Endothelial cell of umbilical vein (primary cell): ENCODE measurements around the gene FA2H. TPM values are rescaled to one million over a fixed set of nuclear protein-coding genes. Genes with fewer than 3 reads are reported as not detected.

Experiments used
- BruUV-seq: library from RNA; stranded (reverse); fragments of 400-500 nt; replicated peaks from 2 replicates; lab custom pipeline; 2021; lab: Mats Ljungman, UMichigan
- CTCF ChIA-PET: fragments of 300-600, 350-600 bp; sonication (Branson Sonifier 250); formaldehyde crosslinking; loops from one replicate; lab custom pipeline; 2021; ENCODE audit warnings: antibody characterized with exemption, inconsistent platforms; lab: Charles Lee
- POLR2A ChIA-PET: fragments of 300-600, 350-600 bp; sonication (Branson Sonifier 250); formaldehyde crosslinking; loops from one replicate; lab custom pipeline; 2021; ENCODE audit warnings: antibody characterized with exemption, inconsistent platforms; lab: Charles Lee
- DNase-seq: peaks from one replicate; pipeline ENCODE4 v3.0.0-alpha.2; 2011; ENCODE audit warnings: low read depth, low spot score
- FAIRE-seq: peaks from 2 replicates; lab custom pipeline; 2011; peaks lifted over from hg19 to GRCh38; lab: Jason Lieb, UNC
- H2AFZ ChIP-seq: 2 replicates; pipeline ENCODE4 v1.6.0; 2012; ENCODE audit warnings: low read depth, low read length, control low read depth, inconsistent platforms
- H3K27ac ChIP-seq: 2 replicates; pipeline ENCODE4 v1.5.1; 2011; ENCODE audit warnings: low read depth, mild to moderate bottlenecking, control low read depth, low read length, moderate library complexity; ENCODE audit not compliant: insufficient read depth
- H3K27me3 ChIP-seq, 2 experiments: 2 replicates each; pipeline versions ENCODE4 v1.6.0 to v1.6.1; 2011; ENCODE audit warnings: low read length in 2 of 2, mixed read lengths in 1 of 2; ENCODE audit not compliant: control insufficient read depth in 2 of 2, insufficient read depth in 2 of 2
- H3K36me3 ChIP-seq, 2 experiments: 2 replicates in 1 of 2; 3 replicates in 1 of 2; pipeline ENCODE4 v1.5.1; 2011; ENCODE audit warnings: low read length in 2 of 2, mild to moderate bottlenecking in 1 of 2, moderate library complexity in 1 of 2; ENCODE audit not compliant: control insufficient read depth in 2 of 2, insufficient read depth in 2 of 2; ENCODE audit errors: extremely low read depth in 1 of 2
- H3K4me1 ChIP-seq: 3 replicates; pipeline ENCODE4 v1.5.1; 2011; ENCODE audit warnings: mild to moderate bottlenecking, low read length; ENCODE audit not compliant: control insufficient read depth, insufficient read depth; ENCODE audit errors: extremely low read depth
- H3K4me2 ChIP-seq: 2 replicates; pipeline ENCODE4 v1.6.1; 2011; ENCODE audit warnings: low read length, control low read depth, mixed read lengths; ENCODE audit not compliant: insufficient read depth
- H3K4me3 ChIP-seq, 3 experiments: fragments of 200-600 bp in 1 of 3; sonication (generic), shearing (Covaris generic) in 1 of 3; replicated peaks in 1 of 3; 2 replicates each; pipeline ENCODE4 v1.5.1; 2011 to 2016; ENCODE audit warnings: control low read depth in 3 of 3, low read length in 3 of 3, mild to moderate bottlenecking in 2 of 3, inconsistent platforms in 1 of 3, low read depth in 1 of 3, moderate library complexity in 1 of 3; ENCODE audit not compliant: insufficient read depth in 1 of 3
- H3K79me2 ChIP-seq: 2 replicates; pipeline ENCODE4 v1.6.0; 2012; ENCODE audit warnings: low read length, inconsistent platforms; ENCODE audit not compliant: control insufficient read depth, insufficient read depth
- H3K9ac ChIP-seq: replicated peaks from 2 replicates; pipeline ENCODE3; 2011; ENCODE audit warnings: low read length, control low read depth; ENCODE audit not compliant: insufficient read depth; ENCODE audit errors: extremely low read depth
- H3K9me1 ChIP-seq: replicated peaks from 3 replicates; pipeline ENCODE4 v1.6.0; 2011; ENCODE audit warnings: mild to moderate bottlenecking, low read length; ENCODE audit not compliant: control insufficient read depth, insufficient read depth; ENCODE audit errors: extremely low read depth
- H3K9me3 ChIP-seq: replicated peaks from 2 replicates; pipeline ENCODE4 v1.5.1; 2012; ENCODE audit warnings: low read length, inconsistent platforms; ENCODE audit not compliant: control insufficient read depth, insufficient read depth
- H4K20me1 ChIP-seq: replicated peaks from 2 replicates; pipeline ENCODE3; 2011; ENCODE audit warnings: mild to moderate bottlenecking, low read length; ENCODE audit not compliant: control insufficient read depth, insufficient read depth; ENCODE audit errors: extremely low read depth
- EZH2 ChIP-seq: IDR thresholded peaks from 2 replicates; pipeline ENCODE4 v1.6.1; 2012; ENCODE audit warnings: borderline replicate concordance, low read depth, mild to moderate bottlenecking, moderate library complexity, low read length, inconsistent platforms; ENCODE audit not compliant: severe bottlenecking
- FOS ChIP-seq: IDR thresholded peaks from 2 replicates; pipeline ENCODE4 v1.6.1; 2011; ENCODE audit warnings: mild to moderate bottlenecking, low read length, moderate library complexity, borderline replicate concordance; ENCODE audit not compliant: insufficient read depth
- GATA2 ChIP-seq: IDR thresholded peaks from 2 replicates; pipeline ENCODE4 v1.7.0; 2011; ENCODE audit warnings: low read depth, mild to moderate bottlenecking, moderate library complexity, mixed read lengths, low read length; ENCODE audit not compliant: insufficient read length, insufficient read depth
- JUN ChIP-seq: IDR thresholded peaks from 2 replicates; pipeline ENCODE4 v1.6.1; 2011; ENCODE audit warnings: borderline replicate concordance, low read depth; ENCODE audit not compliant: insufficient read length, insufficient read depth
- MYC ChIP-seq: IDR thresholded peaks from one replicate; pipeline ENCODE4 v1.6.1; 2011; ENCODE audit warnings: mild to moderate bottlenecking, low read depth, low read length
- POLR2A ChIP-seq: IDR thresholded peaks from 2 replicates; pipeline ENCODE4 v1.6.1; 2012; ENCODE audit warnings: low read depth, mild to moderate bottlenecking, control low read depth, low read length
- POLR2AphosphoS5 ChIP-seq: IDR thresholded peaks from 2 replicates; pipeline ENCODE4 v1.6.1; 2012; ENCODE audit warnings: low read depth, mild to moderate bottlenecking, control low read depth, low read length, moderate library complexity; ENCODE audit not compliant: insufficient read depth
- dilution Hi-C: fragments of 300-500 bp; cut with MboI; formaldehyde crosslinking; loops from one replicate; pipeline ENCODE4 v1.15.0; 2019; ENCODE audit warnings: low sequenced_read_pairs; ENCODE audit not compliant: extremely low pct_ligation_motif_present
- intact Hi-C: fragments of 100-400 bp; cut with micrococcal nuclease; formaldehyde crosslinking; loops from one replicate; pipeline ENCODE4 v1.10.0; 2022
- polyA plus RNA-seq, 4 experiments: library from polyadenylated mRNA; depleted of rRNA in 3 of 4; stranded (reverse) in 3 of 4; unstranded in 1 of 4; fragments of >200 nt; gene quantifications; 2 replicates each; pipeline versions ENCODE4 v1.2.1 to v1.2.3, GENCODE V29; 2011 to 2012; ENCODE audit warnings: missing spikeins in 1 of 4
- total RNA-seq: library from RNA; stranded (reverse); gene quantifications from 2 replicates; pipeline ENCODE4 v1.2.3, GENCODE V29; 2021
- TF ChIP-seq, protein P1 (sequence below): IDR thresholded peaks from 2 replicates; pipeline ENCODE4 v1.6.1; 2011; ENCODE audit not compliant: insufficient read depth, insufficient read length
- TF ChIP-seq, protein P2 (sequence below), 2 donors: IDR thresholded peaks; 1 replicate in 1 of 2; 2 replicates in 1 of 2; pipeline ENCODE4 v1.5.1; 2011; ENCODE audit warnings: low read length in 2 of 2, mild to moderate bottlenecking in 2 of 2, moderate library complexity in 2 of 2, control low read depth in 1 of 2, inconsistent platforms in 1 of 2, low read depth in 1 of 2; ENCODE audit not compliant: insufficient read depth in 1 of 2; ENCODE audit errors: extremely low read depth in 1 of 2

The FA2H gene
- total and polyA plus RNA-seq, 2 donors (not counting 3 experiments of a cell fraction or from before 2014, with no cell fraction given) = not detected

DNA sequence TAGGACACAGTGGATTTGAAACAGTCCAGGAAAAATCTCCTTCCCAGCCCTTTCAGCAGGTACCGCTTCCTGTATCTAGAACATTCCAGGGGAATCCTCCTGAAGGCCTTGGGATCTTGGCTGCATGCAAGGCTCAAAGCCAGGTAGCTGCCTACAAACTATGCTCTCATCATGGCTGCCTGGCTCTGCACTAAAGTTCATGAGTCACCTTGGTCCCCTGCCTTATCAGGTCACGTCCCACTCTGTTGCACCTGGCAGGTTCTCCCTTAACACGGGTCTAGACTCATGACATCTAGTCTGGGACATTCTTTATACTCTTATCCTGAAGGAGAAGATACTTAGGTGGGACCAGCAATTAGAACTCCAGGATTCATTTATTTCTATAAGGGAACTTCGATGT lies 15.8 kb downstream of the FA2H start:
- Histone ChIP-seq H3K9ac (no peak overlapping the region), H3K4me2 (no peak overlapping the region), H3K79me2 (no peaks in the 10 kb centered on the region), H3K9me3 (no peaks in the 10 kb centered on the region), H3K27ac (no peak overlapping the region), H2AFZ (no peak overlapping the region), H3K4me3 (no peak overlapping the region), H4K20me1 (no peaks in the 10 kb centered on the region), H3K4me1 (peaks cover 3% of the 10 kb centered on the region), H3K36me3 (no peaks in the 10 kb centered on the region), H3K9me1 (no peaks in the 10 kb centered on the region), H3K27me3 (peaks cover 0 to 1% of the 10 kb centered on the region in 2 experiments)
- ChIA-PET POLR2A (no interaction called here), CTCF (no interaction called here)
- no peak for TF ChIP-seq FOS
- dilution Hi-C loops = no loop called here
- DNase-seq (no peak), FAIRE-seq (no peak)
- no TSS peak for BruUV-seq
- intact Hi-C loops = no loop called here

DNA sequence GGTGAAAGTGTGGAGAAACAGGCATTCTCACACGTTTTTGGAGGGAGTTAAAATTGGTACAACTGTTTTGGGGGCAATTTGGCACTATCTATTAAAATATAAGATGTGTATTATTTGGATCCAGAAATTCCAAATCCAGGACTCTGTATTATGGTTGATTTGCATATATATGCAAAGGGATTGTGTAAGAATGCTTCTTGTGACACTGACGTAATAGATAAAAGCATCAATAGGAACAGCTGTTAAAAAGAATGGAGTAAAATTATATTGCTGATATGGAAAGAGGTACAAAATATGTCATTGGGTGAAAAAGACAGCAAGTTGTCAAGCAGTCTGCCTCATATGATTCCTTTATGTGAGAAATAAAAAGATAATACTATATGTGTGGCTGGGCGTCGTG lies 17.3 kb downstream of the FA2H start:
- no peaks in the 10 kb centered on the region for H3K79me2 ChIP-seq
- no peaks in the 10 kb centered on the region for H3K36me3 ChIP-seq
- H3K9me1 ChIP-seq = no peaks in the 10 kb centered on the region
- H3K9ac ChIP-seq = no peak overlapping the region
- H3K27ac ChIP-seq = no peak overlapping the region
- intact Hi-C loops (no loop called here), dilution Hi-C loops (no loop called here)
- peaks cover 0 to 1% of the 10 kb centered on the region in 2 experiments for H3K27me3 ChIP-seq
- DNase-seq = no peak
- H3K4me3 ChIP-seq = no peak overlapping the region
- ChIA-PET CTCF (no interaction called here), POLR2A (no interaction called here)
- H2AFZ ChIP-seq = no peak overlapping the region
- H4K20me1 ChIP-seq = no peaks in the 10 kb centered on the region
- no peak overlapping the region for H3K4me2 ChIP-seq
- TF ChIP-seq MYC (no peak), FOS (no peak), JUN (no peak), EZH2 (no peak), POLR2A (no peak), POLR2AphosphoS5 (no peak), GATA2 (no peak)
- TF ChIP-seq, protein P1, sequence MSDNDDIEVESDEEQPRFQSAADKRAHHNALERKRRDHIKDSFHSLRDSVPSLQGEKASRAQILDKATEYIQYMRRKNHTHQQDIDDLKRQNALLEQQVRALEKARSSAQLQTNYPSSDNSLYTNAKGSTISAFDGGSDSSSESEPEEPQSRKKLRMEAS = no peak
- TF ChIP-seq, protein P2, sequence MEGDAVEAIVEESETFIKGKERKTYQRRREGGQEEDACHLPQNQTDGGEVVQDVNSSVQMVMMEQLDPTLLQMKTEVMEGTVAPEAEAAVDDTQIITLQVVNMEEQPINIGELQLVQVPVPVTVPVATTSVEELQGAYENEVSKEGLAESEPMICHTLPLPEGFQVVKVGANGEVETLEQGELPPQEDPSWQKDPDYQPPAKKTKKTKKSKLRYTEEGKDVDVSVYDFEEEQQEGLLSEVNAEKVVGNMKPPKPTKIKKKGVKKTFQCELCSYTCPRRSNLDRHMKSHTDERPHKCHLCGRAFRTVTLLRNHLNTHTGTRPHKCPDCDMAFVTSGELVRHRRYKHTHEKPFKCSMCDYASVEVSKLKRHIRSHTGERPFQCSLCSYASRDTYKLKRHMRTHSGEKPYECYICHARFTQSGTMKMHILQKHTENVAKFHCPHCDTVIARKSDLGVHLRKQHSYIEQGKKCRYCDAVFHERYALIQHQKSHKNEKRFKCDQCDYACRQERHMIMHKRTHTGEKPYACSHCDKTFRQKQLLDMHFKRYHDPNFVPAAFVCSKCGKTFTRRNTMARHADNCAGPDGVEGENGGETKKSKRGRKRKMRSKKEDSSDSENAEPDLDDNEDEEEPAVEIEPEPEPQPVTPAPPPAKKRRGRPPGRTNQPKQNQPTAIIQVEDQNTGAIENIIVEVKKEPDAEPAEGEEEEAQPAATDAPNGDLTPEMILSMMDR (IDR thresholded peaks at IDR 0.05; ENCODE audit: extremely low read depth in 1 of 2, insufficient read depth in 1 of 2, low read depth in 1 of 2, low read length in 2 of 2) = no peak
- peaks cover 3% of the 10 kb centered on the region for H3K4me1 ChIP-seq
- no peaks in the 10 kb centered on the region for H3K9me3 ChIP-seq
- no TSS peak for BruUV-seq
- FAIRE-seq = no peak
